SK-N-MC (cell line): ENCODE results near the gene ACOXL.

ENCODE experiments used
- DNase-seq: peaks from one replicate; pipeline ENCODE4 v3.0.0-alpha.2; 2011; ENCODE audit warnings: low read depth, low spot score
- H3K27ac ChIP-seq: fragments of 200-600 bp; sonication (generic); 2 replicates; pipeline ENCODE4 v1.5.1; 2016; ENCODE audit warnings: mixed run types
- H3K36me3 ChIP-seq: fragments of 200-600 bp; sonication (generic); 2 replicates; pipeline ENCODE4 v1.6.1; 2017; ENCODE audit warnings: antibody characterized with exemption, low read length, mixed read lengths; ENCODE audit not compliant: insufficient read depth
- H3K4me3 ChIP-seq: fragments of 200-600 bp; sonication (generic); 2 replicates; pipeline ENCODE4 v1.5.1; 2016
- H3K9ac ChIP-seq: fragments of 200-600 bp; sonication (generic); 2 replicates; pipeline ENCODE4 v1.8.0; 2017; ENCODE audit warnings: mixed run types, mixed read lengths; ENCODE audit not compliant: insufficient read length
- H3K9me3 ChIP-seq: fragments of 200-600 bp; sonication (generic); 2 replicates; pipeline ENCODE4 v1.6.1; 2017; ENCODE audit warnings: low read depth, mild to moderate bottlenecking, antibody characterized with exemption, low read length, moderate library complexity, mixed read lengths
- EZH2 ChIP-seq: fragments of 200-600 bp; sonication (generic); IDR thresholded peaks from one replicate; pipeline ENCODE4 v1.6.1; 2017; ENCODE audit warnings: antibody characterized with exemption
- FOXP2 ChIP-seq: optimal IDR thresholded peaks from 2 replicates; pipeline ENCODE3; 2011; ENCODE audit warnings: mild to moderate bottlenecking, moderate library complexity; ENCODE audit not compliant: insufficient read depth; ENCODE audit errors: extremely low read length, control extremely low read depth
- POLR2AphosphoS5 ChIP-seq: IDR thresholded peaks from 2 replicates; pipeline ENCODE4 v1.6.1; 2012; ENCODE audit warnings: mild to moderate bottlenecking, low read depth, low read length, borderline replicate concordance

ACOXL gene

DNA sequence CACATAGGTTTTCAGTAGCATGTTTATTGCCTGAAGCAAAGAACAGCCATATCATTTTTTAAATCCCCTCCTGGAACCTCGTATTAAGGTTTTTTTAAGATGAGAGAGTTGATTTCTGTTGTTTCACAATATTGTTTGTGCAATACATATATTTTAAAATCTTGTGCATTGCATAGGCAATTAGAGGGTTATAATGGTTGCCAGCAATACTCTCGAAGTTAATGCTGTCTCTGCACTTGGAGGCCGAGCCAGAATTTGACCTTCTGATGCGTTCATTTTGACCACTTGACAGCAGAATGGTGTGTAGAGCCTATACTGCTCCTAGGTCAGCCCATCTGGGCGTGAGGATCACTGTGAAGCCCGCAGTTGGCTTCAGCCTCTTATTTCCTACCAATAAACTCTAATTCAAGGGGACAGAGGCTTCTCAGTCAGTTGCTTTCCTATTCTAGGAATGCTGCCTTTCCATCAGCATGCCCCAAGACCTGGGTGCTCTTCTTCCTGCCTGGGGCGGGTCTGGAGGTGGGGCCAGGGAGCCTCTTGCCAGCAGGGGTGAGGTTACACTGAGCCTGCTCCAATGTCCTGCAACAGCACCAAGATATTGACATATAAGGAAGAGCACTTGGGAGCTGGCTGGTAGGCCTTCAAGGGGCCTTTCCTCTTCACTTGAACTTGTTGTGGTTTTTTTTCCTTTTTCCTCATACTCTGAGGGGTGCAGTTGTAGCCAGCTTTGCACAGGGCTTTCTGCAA is 297.0 kb downstream of the ACOXL start:
- no peak for DNase-seq
- Histone ChIP-seq H3K9me3 (no peaks in the 10 kb centered on the region), H3K36me3 (no peaks in the 10 kb centered on the region), H3K9ac (no peak overlapping the region), H3K4me3 (no peak overlapping the region), H3K27ac (no peak overlapping the region)
- TF ChIP-seq FOXP2 (no peak), POLR2AphosphoS5 (no peak), EZH2 (no peak)

DNA sequence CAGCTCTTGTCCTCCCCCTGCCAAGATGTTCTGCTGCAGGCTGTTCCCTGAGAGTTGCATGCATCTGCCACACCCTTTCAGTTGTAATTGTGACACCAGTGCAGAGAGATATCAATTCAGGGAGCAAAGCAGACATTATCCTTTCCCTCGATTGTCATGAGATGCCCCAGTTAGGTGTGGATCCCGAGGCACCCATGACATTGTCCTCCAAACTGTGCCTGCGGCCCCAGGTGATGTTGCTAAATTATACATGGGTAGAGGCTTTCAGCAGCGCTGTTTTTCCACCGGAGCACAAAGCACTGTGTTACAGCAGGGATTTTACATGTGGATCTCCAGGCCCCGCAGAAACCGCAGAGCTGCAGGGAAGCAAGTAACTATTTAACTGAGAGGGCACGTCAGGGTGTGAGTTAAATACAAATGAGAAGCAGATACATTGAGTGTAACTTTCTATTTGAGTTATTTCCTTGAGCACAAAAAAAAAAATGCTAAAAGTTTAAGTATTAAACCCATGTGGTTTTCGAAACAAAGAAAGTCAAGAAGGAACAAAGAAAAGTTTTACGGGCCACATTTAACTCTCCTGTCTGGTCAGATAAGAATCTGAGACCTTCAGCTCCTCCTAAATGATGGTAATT is 298.0 kb downstream of the ACOXL start:
- Histone ChIP-seq H3K27ac (no peak overlapping the region), H3K9ac (no peak overlapping the region), H3K4me3 (no peak overlapping the region; the same call in 1 of the 2 replicates), H3K36me3 (no peaks in the 10 kb centered on the region), H3K9me3 (no peaks in the 10 kb centered on the region)
- TF ChIP-seq EZH2 (no peak), FOXP2 (no peak)
- DNase-seq = no peak

DNA sequence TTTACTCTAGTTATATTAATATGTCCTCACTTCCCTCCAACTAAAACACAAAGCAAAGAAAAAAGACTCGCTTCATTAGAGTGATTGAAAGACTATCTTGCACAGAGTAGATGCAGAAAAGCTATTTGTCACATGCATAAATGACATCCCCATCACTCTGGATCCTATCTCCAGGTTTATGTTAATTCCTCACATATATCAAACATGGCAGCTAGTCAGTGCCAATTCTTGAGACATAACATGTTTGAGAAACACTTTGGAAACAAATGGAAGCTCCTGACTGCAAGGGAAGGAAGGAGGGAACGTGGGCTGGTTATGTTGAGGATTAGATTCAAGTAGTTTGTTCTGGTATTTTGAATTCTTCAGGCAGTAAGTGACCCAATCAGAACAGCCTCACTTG is 298.6 kb downstream of the ACOXL start:
- no peaks in the 10 kb centered on the region for H3K36me3 ChIP-seq
- no peak for DNase-seq
- H3K9me3 ChIP-seq = no peaks in the 10 kb centered on the region
- no peak overlapping the region for H3K27ac ChIP-seq
- TF ChIP-seq EZH2 (no peak), FOXP2 (no peak), POLR2AphosphoS5 (no peak)
- no peak overlapping the region for H3K4me3 ChIP-seq
- no peak overlapping the region for H3K9ac ChIP-seq

DNA sequence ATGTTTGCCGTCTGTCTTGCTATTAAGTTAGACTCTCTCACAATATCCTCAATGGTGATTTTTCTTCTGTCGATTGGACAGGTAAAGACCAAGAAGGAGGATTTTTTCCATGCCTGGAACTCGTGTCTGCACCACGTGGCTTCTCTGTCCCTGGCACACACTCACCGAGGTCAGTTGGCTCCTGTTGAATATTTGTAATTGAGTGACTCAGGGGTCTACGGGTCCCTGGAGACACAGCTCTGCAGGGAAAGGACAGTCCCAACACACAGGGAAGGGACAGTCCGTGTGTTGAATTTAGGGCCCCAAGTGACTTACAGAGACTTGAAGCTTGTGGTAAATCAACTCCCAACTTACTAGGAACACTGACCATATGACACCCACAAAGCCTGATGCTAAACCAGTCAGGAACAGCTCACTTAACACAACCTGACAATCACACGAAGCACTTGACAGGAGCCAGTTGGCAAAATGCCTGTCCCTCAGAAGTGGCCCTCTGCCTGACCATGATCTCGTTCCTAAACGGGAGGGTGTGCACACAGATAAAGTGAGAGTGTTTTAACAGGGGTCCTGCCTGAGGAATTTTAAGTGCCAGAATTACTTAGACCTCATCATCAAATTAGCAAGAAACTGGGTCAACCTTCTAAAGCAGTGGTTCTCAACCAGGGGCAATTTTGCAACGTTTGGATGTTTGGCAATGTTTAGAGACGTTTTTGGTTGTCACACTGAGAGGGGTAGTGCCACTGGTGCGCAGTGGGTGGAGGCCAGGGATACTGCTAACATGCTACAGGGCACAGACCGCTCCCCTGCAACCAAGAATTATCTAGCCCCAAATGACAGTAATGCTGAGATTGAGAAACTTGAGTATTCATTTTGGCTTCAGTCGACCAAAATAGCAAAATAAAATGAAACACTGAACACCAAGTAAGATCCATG is 299.4 kb downstream of the ACOXL start:
- H3K27ac ChIP-seq = no peak overlapping the region
- no peak overlapping the region for H3K9ac ChIP-seq
- TF ChIP-seq FOXP2 = no peak
- no peak for TF ChIP-seq POLR2AphosphoS5
- no peak for TF ChIP-seq EZH2
- H3K9me3 ChIP-seq = no peaks in the 10 kb centered on the region
- DNase-seq = no peak
- no peaks in the 10 kb centered on the region for H3K36me3 ChIP-seq
- no peak overlapping the region for H3K4me3 ChIP-seq

DNA sequence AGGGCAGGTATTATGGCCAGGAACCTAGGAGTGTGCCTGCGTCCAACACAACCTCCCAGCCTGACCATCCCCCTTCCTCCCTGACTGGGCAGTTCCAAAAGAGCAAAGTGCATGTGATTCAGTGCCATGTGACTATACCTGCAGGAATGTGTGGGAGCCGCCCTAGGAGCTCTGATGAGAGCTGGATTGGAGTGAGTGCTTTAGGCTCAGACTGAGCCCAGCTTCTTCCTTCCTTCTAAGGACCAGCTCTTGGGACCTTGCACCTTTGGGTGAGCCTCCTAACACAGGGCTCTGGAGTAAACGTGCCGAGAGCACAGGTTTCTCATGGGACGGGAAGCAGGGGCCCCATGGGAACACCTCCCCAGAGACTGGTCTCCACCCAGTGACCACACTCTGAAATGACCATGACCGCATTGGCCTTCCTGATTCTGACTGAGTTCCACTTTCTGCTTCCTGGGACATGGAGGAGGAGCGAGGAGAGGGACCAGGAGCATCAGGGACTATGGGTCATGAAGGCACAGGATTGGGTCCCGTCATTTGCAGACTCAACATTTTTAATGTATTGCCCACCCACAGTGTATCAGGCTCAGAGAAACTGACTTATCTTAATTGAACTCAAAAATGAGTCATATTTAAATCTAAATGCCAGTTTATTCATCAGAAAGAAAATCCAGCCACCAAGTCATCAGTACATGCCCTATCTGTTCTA is 300.5 kb downstream of the ACOXL start:
- no peaks in the 10 kb centered on the region for H3K9me3 ChIP-seq
- no peak for DNase-seq
- H3K27ac ChIP-seq = no peak overlapping the region
- H3K4me3 ChIP-seq = no peak overlapping the region
- H3K36me3 ChIP-seq = no peaks in the 10 kb centered on the region
- H3K9ac ChIP-seq = no peak overlapping the region
- TF ChIP-seq POLR2AphosphoS5 = no peak
- no peak for TF ChIP-seq EZH2
- no peak for TF ChIP-seq FOXP2

DNA sequence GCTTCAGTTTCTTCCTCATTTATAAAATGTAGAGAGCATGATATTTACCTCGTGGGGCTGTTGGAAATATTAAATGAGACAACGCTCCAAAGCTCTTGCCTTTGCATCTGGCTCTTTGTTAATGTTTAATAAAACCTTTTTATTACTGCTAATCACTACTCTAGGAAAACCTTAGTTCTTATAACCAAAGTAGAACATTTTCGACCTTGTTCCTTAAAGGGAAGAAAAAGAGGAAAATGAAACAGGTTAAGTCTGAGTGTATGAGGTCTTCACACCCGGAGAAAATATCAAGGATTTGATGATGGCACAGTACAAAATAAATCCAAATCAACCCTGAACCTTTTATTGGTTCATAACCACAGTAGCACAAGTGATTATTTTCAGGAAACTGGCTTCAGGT is 301.8 kb downstream of the ACOXL start:
- DNase-seq = no peak
- H3K4me3 ChIP-seq = no peak overlapping the region
- TF ChIP-seq POLR2AphosphoS5 (no peak), FOXP2 (no peak), EZH2 (no peak)
- H3K27ac ChIP-seq = no peak overlapping the region
- H3K9ac ChIP-seq = no peak overlapping the region
- no peaks in the 10 kb centered on the region for H3K9me3 ChIP-seq
- no peaks in the 10 kb centered on the region for H3K36me3 ChIP-seq

DNA sequence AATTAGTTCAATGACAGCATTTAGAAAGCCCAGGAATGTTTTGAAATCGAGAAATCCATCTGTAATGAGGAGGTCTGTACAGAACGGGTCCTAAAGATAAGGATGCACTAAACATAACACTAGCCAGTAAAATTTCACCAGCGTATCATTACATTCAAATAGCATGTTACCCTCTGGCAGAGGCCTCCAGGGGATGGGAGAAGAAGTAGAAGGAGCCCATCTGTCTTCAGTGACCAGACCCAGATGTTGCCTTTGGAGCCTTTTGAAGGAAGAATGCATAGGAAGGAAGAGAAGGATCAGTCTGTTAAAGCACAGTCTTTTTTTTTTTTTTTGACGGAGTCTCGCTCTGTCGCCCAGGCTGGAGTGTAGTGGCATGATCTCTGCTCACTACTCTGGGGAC is 302.2 kb downstream of the ACOXL start:
- H3K36me3 ChIP-seq = no peaks in the 10 kb centered on the region
- TF ChIP-seq FOXP2 (no peak), POLR2AphosphoS5 (no peak), EZH2 (no peak)
- no peak overlapping the region for H3K27ac ChIP-seq
- no peak for DNase-seq
- no peak overlapping the region for H3K9ac ChIP-seq
- no peak overlapping the region for H3K4me3 ChIP-seq
- H3K9me3 ChIP-seq = no peaks in the 10 kb centered on the region

DNA sequence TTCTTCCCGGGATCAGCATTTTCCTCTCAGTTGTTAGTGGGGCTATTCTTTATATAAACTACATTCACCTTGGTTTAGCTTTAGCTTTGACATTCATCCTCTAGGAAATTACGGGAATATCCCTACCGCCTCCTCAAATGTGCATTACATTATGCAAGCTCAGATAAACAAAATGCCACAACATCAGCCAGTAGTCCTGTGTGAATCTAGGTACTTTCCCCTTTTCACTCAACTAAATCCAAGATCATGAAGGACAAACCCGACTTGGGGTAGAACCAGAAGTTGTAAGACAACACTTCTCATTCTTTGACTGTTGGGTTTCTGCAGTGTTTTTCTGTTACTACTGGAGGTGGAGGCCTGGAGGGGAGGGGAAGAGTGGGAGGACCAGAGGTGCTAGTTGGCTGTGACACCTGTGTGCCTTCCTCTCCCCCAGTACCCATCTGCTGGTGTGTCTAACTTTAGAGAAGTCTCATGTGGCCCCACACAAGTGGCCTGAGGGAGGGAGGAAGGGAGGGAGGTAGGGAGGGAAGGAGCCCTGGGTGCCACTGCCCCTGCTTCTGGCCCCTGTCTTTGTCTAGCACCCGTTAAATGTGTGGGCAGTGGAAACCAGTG is 303.6 kb downstream of the ACOXL start:
- Histone ChIP-seq H3K9me3 (no peaks in the 10 kb centered on the region), H3K36me3 (no peaks in the 10 kb centered on the region), H3K4me3 (no peak overlapping the region), H3K27ac (no peak overlapping the region), H3K9ac (no peak overlapping the region)
- no peak for DNase-seq
- TF ChIP-seq EZH2 (no peak), POLR2AphosphoS5 (no peak), FOXP2 (no peak)

DNA sequence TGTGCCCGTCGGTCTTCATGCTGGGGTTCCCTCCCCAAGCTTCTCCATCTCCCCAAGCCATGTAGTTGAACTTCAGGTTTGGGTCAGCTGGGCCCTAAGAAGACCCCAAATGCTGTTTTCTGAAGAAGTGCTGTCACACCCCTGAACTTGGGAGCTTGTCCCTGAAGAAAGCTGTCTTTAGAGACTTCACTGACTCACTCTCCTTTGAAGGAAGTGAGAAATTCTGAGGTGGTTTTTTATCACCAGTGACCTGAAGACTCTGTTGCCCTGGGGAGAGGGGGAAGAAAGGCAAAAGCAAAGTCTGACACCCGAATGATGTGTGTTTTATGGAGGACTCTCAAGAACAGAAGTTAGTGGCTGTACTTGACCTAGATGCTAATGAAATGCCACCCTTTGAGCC is 304.8 kb downstream of the ACOXL start:
- TF ChIP-seq POLR2AphosphoS5 (no peak), EZH2 (no peak), FOXP2 (no peak)
- Histone ChIP-seq H3K9me3 (no peaks in the 10 kb centered on the region), H3K9ac (no peak overlapping the region), H3K4me3 (no peak overlapping the region), H3K36me3 (no peaks in the 10 kb centered on the region), H3K27ac (no peak overlapping the region)
- DNase-seq = no peak
